GM21360 (cell line): Measurements from ENCODE around the gene NDUFB3.
A peak's percentile ranks its signal among the peaks of the same experiment; 100 is the strongest.
"Not testable (repeated sequence)": the region's sequence is repeated elsewhere in the genome, so short reads cannot be mapped to it uniquely, and the experiment has no call there.

ENCODE experiments used
- ATAC-seq: cut with Tn5 transposase; IDR thresholded peaks from one replicate; pipeline ENCODE4 v1.9.1; 2021; ENCODE audit warnings: mild to moderate bottlenecking, moderate library complexity; ENCODE audit not compliant: unreplicated experiment

The NDUFB3 gene

GRCh38 chr2:201071479-201072200 lies at the start of gene NDUFB3, which contains the start of gene HYCC2:
Gene NDUFB3, plus strand, starts transcription at chr2:201072001. Its CDS starts 6,882 bp downstream, at chr2:201078883.
Gene HYCC2, minus strand, starts transcription at chr2:201071671. Its CDS starts 47,662 bp downstream, at chr2:201024009.
- peak; percentile 95 for ATAC-seq

- no peak for ATAC-seq
These were observed 47.3 kb upstream of the NDUFB3 start for GRCh38 chr2:201024518-201024917.

- ATAC-seq: not testable (repeated sequence)
These were observed 37.4 kb upstream of the NDUFB3 start for GRCh38 chr2:201034355-201034754.

GRCh38 chr2:201038361-201038760 lies 33.4 kb upstream of the NDUFB3 start:
- ATAC-seq: not testable (repeated sequence)

GRCh38 chr2:201038855-201039254 lies 32.9 kb upstream of the NDUFB3 start:
- no peak for ATAC-seq

GRCh38 chr2:201040867-201041628 lies 30.8 kb upstream of the NDUFB3 start:
- no peak for ATAC-seq

GRCh38 chr2:201042451-201042850 lies 29.4 kb upstream of the NDUFB3 start:
- ATAC-seq: not testable (repeated sequence)

GRCh38 chr2:201043050-201043449 lies 28.8 kb upstream of the NDUFB3 start:
- ATAC-seq: not testable (repeated sequence)

GRCh38 chr2:201046881-201047280 lies 24.9 kb upstream of the NDUFB3 start:
- ATAC-seq: no peak

GRCh38 chr2:201049455-201049854 lies 22.3 kb upstream of the NDUFB3 start:
- ATAC-seq: no peak

GRCh38 chr2:201057087-201057521 lies 14.7 kb upstream of the NDUFB3 start:
- no peak for ATAC-seq

- no peak for ATAC-seq
These were observed 14.0 kb upstream of the NDUFB3 start for GRCh38 chr2:201057715-201058248.

GRCh38 chr2:201058914-201059313 lies 12.9 kb upstream of the NDUFB3 start:
- ATAC-seq: no peak

- no peak for ATAC-seq
These were observed 11.6 kb upstream of the NDUFB3 start for GRCh38 chr2:201059961-201060755.

- not testable (repeated sequence) for ATAC-seq
These were observed 8.3 kb upstream of the NDUFB3 start for GRCh38 chr2:201063516-201063915.

- ATAC-seq: no peak
These were observed 6.9 kb upstream of the NDUFB3 start for GRCh38 chr2:201064797-201065329.

GRCh38 chr2:201070948-201071478 lies 788 bp upstream of the NDUFB3 start:
- ATAC-seq: peak; percentile 28

GRCh38 chr2:201072201-201072530 lies 365 bp downstream of the NDUFB3 start:
- ATAC-seq: no peak

GRCh38 chr2:201073071-201073470 lies 1.3 kb downstream of the NDUFB3 start:
- no peak for ATAC-seq

- no peak for ATAC-seq
These were observed 3.2 kb downstream of the NDUFB3 start for GRCh38 chr2:201074996-201075395.
